Measurements from ENCODE around the gene MKNK1.

Gene MKNK1

DNA sequence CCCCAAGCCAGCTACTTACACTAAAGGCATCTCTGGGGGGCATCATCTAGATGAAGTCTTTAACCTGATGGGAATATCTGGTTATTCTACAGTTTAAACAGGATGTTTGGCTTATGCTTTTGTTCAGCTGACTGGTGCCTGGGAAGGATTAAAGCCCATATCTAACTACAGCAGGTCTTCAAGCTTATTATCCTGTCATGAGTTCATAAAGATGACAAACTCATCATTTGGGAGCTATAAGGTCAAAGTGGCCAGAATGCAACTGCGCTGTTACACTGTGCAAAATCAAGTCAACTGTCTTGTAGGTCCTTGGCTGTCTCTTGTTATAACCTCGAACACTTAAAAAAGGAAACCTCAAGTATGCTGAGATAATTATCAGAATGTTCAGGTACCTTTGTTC lies 31.1 kb upstream of the MKNK1 start:
- H3K9ac ChIP-seq = no peak overlapping the region
- H3K27me3 ChIP-seq (ENCODE audit: control insufficient read depth, insufficient read depth, low read length) = no peaks in the 10 kb centered on the region
- H3K4me1 ChIP-seq = no peaks in the 10 kb centered on the region
- no peaks in the 10 kb centered on the region for H3K9me3 ChIP-seq (ENCODE audit: control insufficient read depth, low read length)
- H3K27ac ChIP-seq = no peak overlapping the region
- TF ChIP-seq, protein P1, sequence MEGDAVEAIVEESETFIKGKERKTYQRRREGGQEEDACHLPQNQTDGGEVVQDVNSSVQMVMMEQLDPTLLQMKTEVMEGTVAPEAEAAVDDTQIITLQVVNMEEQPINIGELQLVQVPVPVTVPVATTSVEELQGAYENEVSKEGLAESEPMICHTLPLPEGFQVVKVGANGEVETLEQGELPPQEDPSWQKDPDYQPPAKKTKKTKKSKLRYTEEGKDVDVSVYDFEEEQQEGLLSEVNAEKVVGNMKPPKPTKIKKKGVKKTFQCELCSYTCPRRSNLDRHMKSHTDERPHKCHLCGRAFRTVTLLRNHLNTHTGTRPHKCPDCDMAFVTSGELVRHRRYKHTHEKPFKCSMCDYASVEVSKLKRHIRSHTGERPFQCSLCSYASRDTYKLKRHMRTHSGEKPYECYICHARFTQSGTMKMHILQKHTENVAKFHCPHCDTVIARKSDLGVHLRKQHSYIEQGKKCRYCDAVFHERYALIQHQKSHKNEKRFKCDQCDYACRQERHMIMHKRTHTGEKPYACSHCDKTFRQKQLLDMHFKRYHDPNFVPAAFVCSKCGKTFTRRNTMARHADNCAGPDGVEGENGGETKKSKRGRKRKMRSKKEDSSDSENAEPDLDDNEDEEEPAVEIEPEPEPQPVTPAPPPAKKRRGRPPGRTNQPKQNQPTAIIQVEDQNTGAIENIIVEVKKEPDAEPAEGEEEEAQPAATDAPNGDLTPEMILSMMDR (IDR thresholded peaks at IDR 0.05) = no peak
- no peak overlapping the region for H3K4me2 ChIP-seq (ENCODE audit: low read length)
- H3K79me2 ChIP-seq = no peaks in the 10 kb centered on the region
- no peaks in the 10 kb centered on the region for H3K36me3 ChIP-seq (ENCODE audit: control insufficient read depth, insufficient read depth, low read length)
- no peak overlapping the region for H2AFZ ChIP-seq
- no peak overlapping the region for H3K4me3 ChIP-seq (ENCODE audit: low read depth, low read length)

- Histone ChIP-seq H3K4me1 (no peaks in the 10 kb centered on the region), H3K4me2 (ENCODE audit: low read length) (no peak overlapping the region), H3K9ac (no peak overlapping the region), H3K36me3 (ENCODE audit: control insufficient read depth, insufficient read depth, low read length) (no peaks in the 10 kb centered on the region), H3K9me3 (ENCODE audit: control insufficient read depth, low read length) (no peaks in the 10 kb centered on the region), H3K79me2 (no peaks in the 10 kb centered on the region), H2AFZ (no peak overlapping the region), H3K27ac (no peak overlapping the region), H3K4me3 (ENCODE audit: low read depth, low read length) (no peak overlapping the region), H3K27me3 (ENCODE audit: control insufficient read depth, insufficient read depth, low read length) (no peaks in the 10 kb centered on the region)
- TF ChIP-seq, protein P1 (IDR thresholded peaks at IDR 0.05) = no peak
These were observed 26.7 kb upstream of the MKNK1 start for GRCh38 chr1:46630719-46631118.

- TF ChIP-seq, protein P1 (IDR thresholded peaks at IDR 0.05) = no peak
- Histone ChIP-seq H3K79me2 (no peaks in the 10 kb centered on the region), H2AFZ (no peak overlapping the region), H3K9ac (no peak overlapping the region), H3K4me2 (ENCODE audit: low read length) (no peak overlapping the region), H3K27me3 (ENCODE audit: control insufficient read depth, insufficient read depth, low read length) (no peaks in the 10 kb centered on the region), H3K4me1 (no peaks in the 10 kb centered on the region), H3K36me3 (ENCODE audit: control insufficient read depth, insufficient read depth, low read length) (no peaks in the 10 kb centered on the region), H3K27ac (no peak overlapping the region), H3K4me3 (ENCODE audit: low read depth, low read length) (no peak overlapping the region), H3K9me3 (ENCODE audit: control insufficient read depth, low read length) (no peaks in the 10 kb centered on the region)
These were observed 19.9 kb upstream of the MKNK1 start for GRCh38 chr1:46623743-46624644.

GRCh38 chr1:46622344-46622743 lies 18.3 kb upstream of the MKNK1 start:
- no peak overlapping the region for H3K4me3 ChIP-seq (ENCODE audit: low read depth, low read length)
- no peak overlapping the region for H3K27ac ChIP-seq
- no peaks in the 10 kb centered on the region for H3K27me3 ChIP-seq (ENCODE audit: control insufficient read depth, insufficient read depth, low read length)
- TF ChIP-seq, protein P1 (IDR thresholded peaks at IDR 0.05) = peak; percentile 46
- no peaks in the 10 kb centered on the region for H3K9me3 ChIP-seq (ENCODE audit: control insufficient read depth, low read length)
- no peak overlapping the region for H3K4me2 ChIP-seq (ENCODE audit: low read length)
- no peak overlapping the region for H2AFZ ChIP-seq
- no peak overlapping the region for H3K9ac ChIP-seq
- no peaks in the 10 kb centered on the region for H3K36me3 ChIP-seq (ENCODE audit: control insufficient read depth, insufficient read depth, low read length)
- H3K79me2 ChIP-seq = no peaks in the 10 kb centered on the region
- no peaks in the 10 kb centered on the region for H3K4me1 ChIP-seq

- Histone ChIP-seq H3K27me3 (ENCODE audit: control insufficient read depth, insufficient read depth, low read length) (no peaks in the 10 kb centered on the region), H3K79me2 (no peaks in the 10 kb centered on the region), H3K4me1 (no peaks in the 10 kb centered on the region), H3K9me3 (ENCODE audit: control insufficient read depth, low read length) (no peaks in the 10 kb centered on the region), H2AFZ (no peak overlapping the region), H3K4me2 (ENCODE audit: low read length) (no peak overlapping the region), H3K36me3 (ENCODE audit: control insufficient read depth, insufficient read depth, low read length) (no peaks in the 10 kb centered on the region), H3K27ac (no peak overlapping the region), H3K4me3 (ENCODE audit: low read depth, low read length) (no peak overlapping the region), H3K9ac (no peak overlapping the region)
- TF ChIP-seq, protein P1 (IDR thresholded peaks at IDR 0.05) = no peak
These were observed 17.9 kb upstream of the MKNK1 start for GRCh38 chr1:46621930-46622329.

Data from parathyroid adenoma (tissue), 2 donors.